Epithelial cell of esophagus (primary cell): ENCODE measurements around the gene CCDC9B.

Source experiments
- DNase-seq: peaks from one replicate; pipeline ENCODE4 v3.0.0; 2010; ENCODE audit warnings: low read depth
- H3K4me3 ChIP-seq: 2 replicates; pipeline ENCODE4 v1.5.1; 2011; ENCODE audit warnings: mild to moderate bottlenecking, low read length, control low read depth
- TF ChIP-seq, protein P1 (sequence below): IDR thresholded peaks from 2 replicates; pipeline ENCODE4 v1.5.1; 2011; ENCODE audit warnings: low read depth, mild to moderate bottlenecking, low read length, control low read depth, inconsistent platforms; ENCODE audit not compliant: insufficient read depth; ENCODE audit errors: missing control alignments

CCDC9B gene

DNA sequence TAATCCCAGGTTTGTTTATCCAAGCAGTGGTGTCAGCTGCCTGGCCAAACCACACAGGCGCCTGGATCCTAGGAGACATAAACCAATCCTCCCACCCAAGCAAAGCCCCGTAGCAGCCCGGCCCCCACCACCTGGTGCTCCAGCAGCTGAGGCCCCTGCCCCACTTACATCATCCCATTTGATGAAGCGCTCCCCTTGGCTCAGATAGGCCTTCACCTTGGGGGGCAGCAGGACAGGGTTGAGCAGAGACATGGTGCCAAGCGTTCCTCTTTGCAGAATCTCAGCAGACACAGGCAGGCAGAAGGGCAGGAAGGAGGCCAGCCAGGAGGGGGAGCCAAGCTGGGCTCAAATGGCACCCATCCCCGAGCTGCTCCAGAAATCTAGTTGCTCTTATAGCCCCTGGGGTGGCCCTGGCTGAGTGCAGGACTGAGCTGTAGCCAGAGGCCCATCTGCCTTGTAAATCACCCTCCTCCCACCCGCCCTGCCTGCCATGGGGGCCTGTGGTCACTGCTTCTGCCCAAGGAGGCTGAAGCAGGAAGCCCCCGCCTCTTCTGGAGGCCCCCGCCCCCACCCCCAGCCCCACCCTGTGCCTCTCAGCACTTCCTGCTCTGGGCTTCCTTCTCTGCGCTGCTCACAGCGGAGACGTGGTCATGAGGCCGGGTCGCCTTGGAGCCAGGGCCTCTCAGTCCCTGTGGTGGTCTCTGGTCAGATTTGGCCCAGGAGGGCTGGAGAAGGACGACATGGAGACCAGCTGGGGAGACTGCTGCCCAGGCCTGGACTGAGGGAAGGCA is 33.1 kb downstream of the CCDC9B start, which contains the start of gene PLCB2:
Gene PLCB2 (minus strand): TSS at position 515 of the 791 bp plus-strand sequence. CDS start 263 bp downstream, at position 252.
- DNase-seq, result no peak
- no peak within 1 kb of the TSS for H3K4me3 ChIP-seq
- TF ChIP-seq, protein P1, sequence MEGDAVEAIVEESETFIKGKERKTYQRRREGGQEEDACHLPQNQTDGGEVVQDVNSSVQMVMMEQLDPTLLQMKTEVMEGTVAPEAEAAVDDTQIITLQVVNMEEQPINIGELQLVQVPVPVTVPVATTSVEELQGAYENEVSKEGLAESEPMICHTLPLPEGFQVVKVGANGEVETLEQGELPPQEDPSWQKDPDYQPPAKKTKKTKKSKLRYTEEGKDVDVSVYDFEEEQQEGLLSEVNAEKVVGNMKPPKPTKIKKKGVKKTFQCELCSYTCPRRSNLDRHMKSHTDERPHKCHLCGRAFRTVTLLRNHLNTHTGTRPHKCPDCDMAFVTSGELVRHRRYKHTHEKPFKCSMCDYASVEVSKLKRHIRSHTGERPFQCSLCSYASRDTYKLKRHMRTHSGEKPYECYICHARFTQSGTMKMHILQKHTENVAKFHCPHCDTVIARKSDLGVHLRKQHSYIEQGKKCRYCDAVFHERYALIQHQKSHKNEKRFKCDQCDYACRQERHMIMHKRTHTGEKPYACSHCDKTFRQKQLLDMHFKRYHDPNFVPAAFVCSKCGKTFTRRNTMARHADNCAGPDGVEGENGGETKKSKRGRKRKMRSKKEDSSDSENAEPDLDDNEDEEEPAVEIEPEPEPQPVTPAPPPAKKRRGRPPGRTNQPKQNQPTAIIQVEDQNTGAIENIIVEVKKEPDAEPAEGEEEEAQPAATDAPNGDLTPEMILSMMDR, result peak; percentile 22

DNA sequence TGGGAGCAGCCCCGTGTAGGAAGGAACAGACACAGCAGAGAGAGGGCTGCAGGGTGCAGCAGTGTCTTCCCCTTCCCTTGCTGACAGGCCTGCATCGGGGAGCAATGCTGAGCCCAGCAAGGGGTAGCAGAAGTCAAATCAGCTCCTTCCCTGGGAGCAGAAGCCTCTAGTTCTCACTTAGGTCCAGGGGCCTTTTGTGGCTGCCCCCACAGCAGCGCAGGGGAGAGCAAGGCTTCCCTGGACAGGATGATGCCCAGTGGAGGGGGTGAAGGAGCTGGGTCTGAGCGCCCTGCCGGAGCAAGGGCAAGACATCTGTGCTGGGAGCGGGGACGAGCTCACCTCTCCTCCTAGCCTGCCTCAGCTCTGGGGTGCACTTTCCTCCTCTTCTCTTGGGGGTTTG is 33.8 kb downstream of the CCDC9B start:
- DNase-seq, result no peak
- TF ChIP-seq, protein P1, result no peak

DNA sequence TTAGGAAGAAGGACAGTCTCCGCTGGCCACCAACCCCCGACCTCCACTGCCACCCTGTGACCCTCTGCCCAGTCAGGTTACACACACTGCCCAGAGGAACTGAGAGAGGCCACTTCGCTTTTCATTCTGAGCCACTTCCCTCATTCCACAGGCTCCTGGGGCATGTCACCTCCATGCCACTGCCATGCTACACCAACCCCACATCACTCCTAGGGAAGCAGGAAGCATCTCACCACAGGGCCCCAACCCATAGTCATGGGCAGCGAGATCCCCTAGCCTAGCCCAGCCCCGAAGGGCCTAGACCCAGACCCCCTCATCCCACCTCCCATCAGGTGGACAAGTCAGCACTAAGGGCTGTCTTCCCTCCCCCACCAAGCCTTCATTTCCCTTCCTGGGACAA is 34.4 kb downstream of the CCDC9B start:
- H3K4me3 ChIP-seq, result no peak overlapping the region
- no peak for DNase-seq
- TF ChIP-seq, protein P1, result no peak

More for the DNA sequence above, 33.8 kb downstream of the CCDC9B start:
- H3K4me3 ChIP-seq, result no peak overlapping the region

DNA sequence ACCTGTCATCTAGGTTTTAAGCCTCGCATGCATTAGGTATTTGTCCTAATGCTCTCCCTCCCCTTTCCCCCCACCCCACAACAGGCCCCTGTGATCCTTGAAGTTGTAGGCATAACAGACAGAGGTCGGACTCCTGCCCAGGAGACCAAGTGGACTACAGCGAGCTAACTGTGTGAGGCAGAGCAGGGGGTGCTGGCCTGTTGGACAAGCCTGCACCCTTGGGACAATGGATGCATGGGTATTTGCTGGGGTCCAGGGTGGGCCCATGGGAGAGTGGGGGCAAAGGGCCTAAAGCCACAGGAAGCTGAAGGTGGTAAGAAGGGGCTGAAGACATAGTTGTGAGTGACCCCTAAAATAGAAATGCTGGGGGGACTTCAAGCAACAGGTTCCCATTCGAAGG is 35.5 kb downstream of the CCDC9B start:
- TF ChIP-seq, protein P1, result no peak
- no peak overlapping the region for H3K4me3 ChIP-seq
- DNase-seq, result no peak

DNA sequence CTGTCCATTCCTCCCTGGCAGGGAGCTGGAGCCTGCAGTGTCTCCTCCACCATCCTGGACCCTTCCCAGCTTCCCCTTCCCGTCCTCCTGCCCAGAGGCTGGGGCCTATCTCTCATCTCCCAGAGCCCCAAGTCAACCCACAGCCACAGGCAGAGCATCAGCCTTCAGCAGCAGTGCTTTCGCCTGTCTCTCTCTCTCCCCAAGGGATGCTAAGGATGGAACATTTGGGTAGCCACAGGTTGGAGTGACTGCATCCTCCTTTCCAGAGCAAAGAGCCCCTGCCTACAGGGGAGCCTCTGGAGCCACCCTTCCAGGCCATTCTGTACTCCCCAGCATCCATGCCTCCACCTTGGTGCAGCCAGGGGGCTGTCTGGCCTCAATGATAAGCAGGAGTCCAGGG is 37.2 kb downstream of the CCDC9B start:
- H3K4me3 ChIP-seq, result no peak overlapping the region
- TF ChIP-seq, protein P1, result no peak
- DNase-seq, result no peak

GRCh38 chr15:40302981-40303380 is 37.8 kb downstream of the CCDC9B start:
- TF ChIP-seq, protein P1, result no peak
- H3K4me3 ChIP-seq, result no peak overlapping the region
- DNase-seq, result no peak
